SK-N-SH (cell line): ENCODE data around the gene CHST2.

Source experiments
- CHD2 ChIP-seq: fragments of 150-350 bp; IDR thresholded peaks from 2 replicates; pipeline ENCODE4 v1.6.1; 2018; ENCODE audit warnings: low read length; ENCODE audit not compliant: partially characterized antibody
- EZH2phosphoT487 ChIP-seq: fragments of 200-600 bp; sonication (generic); IDR thresholded peaks from 2 replicates; pipeline ENCODE4 v1.6.1; 2017; ENCODE audit warnings: low read depth, mixed run types, mild to moderate bottlenecking, antibody characterized with exemption, moderate library complexity, borderline replicate concordance
- RCOR1 ChIP-seq: fragments of 150-350 bp; IDR thresholded peaks from 2 replicates; pipeline ENCODE4 v1.6.1; 2017; ENCODE audit warnings: antibody characterized with exemption, low read length
- TCF12 ChIP-seq: IDR thresholded peaks from 2 replicates; pipeline ENCODE4 v1.4.0; 2012
- TF ChIP-seq, protein P1 (sequence below): fragments of 200-600 bp; sonication (generic); IDR thresholded peaks from 2 replicates; pipeline ENCODE4 v1.6.1; 2017; ENCODE audit warnings: antibody characterized with exemption, mild to moderate bottlenecking, moderate library complexity
- TF ChIP-seq, protein P2 (sequence below): fragments of 150-350 bp; IDR thresholded peaks from 2 replicates; pipeline ENCODE4 v1.6.1; 2016; ENCODE audit warnings: mild to moderate bottlenecking, low read depth, low read length

DNA sequence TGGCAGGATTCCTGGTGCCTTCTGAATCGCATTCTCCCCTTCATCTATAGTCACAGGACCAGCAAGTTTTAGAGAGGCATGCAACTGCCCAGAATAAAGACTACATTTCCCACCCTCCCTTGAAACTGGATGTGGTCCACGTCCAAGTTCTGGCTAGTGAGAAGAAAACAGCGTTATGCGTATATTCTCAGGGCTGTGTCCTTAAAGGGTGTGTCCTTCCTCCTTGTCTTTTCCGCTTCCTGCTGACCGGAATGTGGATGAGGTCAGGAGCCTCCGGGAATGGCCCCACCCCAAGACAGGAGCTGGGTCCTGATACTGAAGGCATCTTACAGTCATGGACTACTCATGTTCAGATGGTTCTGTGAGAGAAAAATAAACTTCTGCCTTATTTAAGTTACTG is 20.2 kb downstream of the CHST2 start:
- no peak for TF ChIP-seq TCF12
- TF ChIP-seq, protein P1, sequence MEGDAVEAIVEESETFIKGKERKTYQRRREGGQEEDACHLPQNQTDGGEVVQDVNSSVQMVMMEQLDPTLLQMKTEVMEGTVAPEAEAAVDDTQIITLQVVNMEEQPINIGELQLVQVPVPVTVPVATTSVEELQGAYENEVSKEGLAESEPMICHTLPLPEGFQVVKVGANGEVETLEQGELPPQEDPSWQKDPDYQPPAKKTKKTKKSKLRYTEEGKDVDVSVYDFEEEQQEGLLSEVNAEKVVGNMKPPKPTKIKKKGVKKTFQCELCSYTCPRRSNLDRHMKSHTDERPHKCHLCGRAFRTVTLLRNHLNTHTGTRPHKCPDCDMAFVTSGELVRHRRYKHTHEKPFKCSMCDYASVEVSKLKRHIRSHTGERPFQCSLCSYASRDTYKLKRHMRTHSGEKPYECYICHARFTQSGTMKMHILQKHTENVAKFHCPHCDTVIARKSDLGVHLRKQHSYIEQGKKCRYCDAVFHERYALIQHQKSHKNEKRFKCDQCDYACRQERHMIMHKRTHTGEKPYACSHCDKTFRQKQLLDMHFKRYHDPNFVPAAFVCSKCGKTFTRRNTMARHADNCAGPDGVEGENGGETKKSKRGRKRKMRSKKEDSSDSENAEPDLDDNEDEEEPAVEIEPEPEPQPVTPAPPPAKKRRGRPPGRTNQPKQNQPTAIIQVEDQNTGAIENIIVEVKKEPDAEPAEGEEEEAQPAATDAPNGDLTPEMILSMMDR = no peak
- TF ChIP-seq CHD2 = no peak
- no peak for TF ChIP-seq EZH2phosphoT487
- TF ChIP-seq, protein P2, sequence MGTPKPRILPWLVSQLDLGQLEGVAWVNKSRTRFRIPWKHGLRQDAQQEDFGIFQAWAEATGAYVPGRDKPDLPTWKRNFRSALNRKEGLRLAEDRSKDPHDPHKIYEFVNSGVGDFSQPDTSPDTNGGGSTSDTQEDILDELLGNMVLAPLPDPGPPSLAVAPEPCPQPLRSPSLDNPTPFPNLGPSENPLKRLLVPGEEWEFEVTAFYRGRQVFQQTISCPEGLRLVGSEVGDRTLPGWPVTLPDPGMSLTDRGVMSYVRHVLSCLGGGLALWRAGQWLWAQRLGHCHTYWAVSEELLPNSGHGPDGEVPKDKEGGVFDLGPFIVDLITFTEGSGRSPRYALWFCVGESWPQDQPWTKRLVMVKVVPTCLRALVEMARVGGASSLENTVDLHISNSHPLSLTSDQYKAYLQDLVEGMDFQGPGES = no peak
- TF ChIP-seq RCOR1 = no peak
